Fibroblast of lung (primary cell): Measurements from ENCODE around the gene EPS8.

Experiments
- EZH2 ChIP-seq: IDR thresholded peaks from 2 replicates; pipeline ENCODE4 v1.5.1; 2012; ENCODE audit warnings: low read length, control low read depth, mild to moderate bottlenecking; ENCODE audit errors: missing control alignments
- TF ChIP-seq, protein P1 (sequence below), 2 donors: IDR thresholded peaks in 1 of 2; conservative IDR thresholded peaks in 1 of 2; 1 replicate in 1 of 2; 2 replicates in 1 of 2; pipeline ENCODE4 v1.5.1; 2011 to 2012; ENCODE audit warnings: low read length in 2 of 2, control low read depth in 1 of 2, inconsistent platforms in 1 of 2, low read depth in 1 of 2, mild to moderate bottlenecking in 1 of 2

DNA sequence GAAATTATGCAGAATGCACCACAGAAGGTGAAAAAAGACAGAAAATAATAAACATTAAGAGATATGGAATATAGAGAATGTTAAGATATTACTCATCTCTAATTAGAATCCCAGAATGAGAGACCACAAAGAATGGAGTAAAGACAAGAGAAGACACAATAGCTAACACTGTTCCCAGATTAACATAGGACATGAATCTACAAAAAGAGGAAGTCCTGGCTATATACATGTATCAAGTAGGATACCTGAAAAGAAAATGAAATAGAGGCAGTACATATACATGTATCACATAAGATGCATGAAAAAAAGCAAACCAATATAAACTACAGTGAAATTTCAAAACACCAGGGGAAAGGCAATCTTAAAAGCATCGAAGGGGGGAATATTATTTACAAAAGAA, 5.6 kb upstream of the EPS8 start:
- TF ChIP-seq, protein P1, sequence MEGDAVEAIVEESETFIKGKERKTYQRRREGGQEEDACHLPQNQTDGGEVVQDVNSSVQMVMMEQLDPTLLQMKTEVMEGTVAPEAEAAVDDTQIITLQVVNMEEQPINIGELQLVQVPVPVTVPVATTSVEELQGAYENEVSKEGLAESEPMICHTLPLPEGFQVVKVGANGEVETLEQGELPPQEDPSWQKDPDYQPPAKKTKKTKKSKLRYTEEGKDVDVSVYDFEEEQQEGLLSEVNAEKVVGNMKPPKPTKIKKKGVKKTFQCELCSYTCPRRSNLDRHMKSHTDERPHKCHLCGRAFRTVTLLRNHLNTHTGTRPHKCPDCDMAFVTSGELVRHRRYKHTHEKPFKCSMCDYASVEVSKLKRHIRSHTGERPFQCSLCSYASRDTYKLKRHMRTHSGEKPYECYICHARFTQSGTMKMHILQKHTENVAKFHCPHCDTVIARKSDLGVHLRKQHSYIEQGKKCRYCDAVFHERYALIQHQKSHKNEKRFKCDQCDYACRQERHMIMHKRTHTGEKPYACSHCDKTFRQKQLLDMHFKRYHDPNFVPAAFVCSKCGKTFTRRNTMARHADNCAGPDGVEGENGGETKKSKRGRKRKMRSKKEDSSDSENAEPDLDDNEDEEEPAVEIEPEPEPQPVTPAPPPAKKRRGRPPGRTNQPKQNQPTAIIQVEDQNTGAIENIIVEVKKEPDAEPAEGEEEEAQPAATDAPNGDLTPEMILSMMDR (conservative IDR thresholded peaks at IDR 0.05 in 1 of 2, IDR thresholded peaks at IDR 0.05 in 1 of 2; ENCODE audit: low read depth in 1 of 2, low read length in 2 of 2): no peak
- TF ChIP-seq EZH2: no peak
